SIG-M5 treated with dmso at 0.1 percent for 504 hours (cell line): ENCODE data around the gene PEPD.

Experiments used
- DNase-seq: peaks from one replicate; lab custom pipeline; 2025; ENCODE audit not compliant: unreplicated experiment; lab: John Stamatoyannopoulos, UW

PEPD gene

DNA sequence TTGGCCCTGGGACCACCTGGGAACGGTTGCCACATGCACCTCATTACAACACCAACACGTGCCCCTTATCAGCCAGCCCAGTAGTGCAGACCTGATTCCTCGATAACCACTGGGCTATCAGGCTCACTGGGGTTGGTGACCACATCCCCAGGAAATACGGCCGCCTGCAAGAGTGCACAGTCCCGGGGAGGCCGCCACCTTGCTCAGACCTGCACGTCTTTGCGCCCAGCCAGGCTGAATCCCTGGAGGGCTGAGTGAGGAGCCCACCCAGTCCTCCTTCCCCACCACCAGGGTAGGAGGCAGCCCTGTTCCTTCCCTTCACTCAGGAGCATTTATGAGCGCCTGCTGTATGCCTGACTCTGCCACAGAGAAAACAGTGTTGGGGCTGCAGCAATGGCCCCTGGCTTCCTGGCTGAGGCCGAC lies 80.3 kb downstream of the PEPD start:
- no peak for DNase-seq

DNA sequence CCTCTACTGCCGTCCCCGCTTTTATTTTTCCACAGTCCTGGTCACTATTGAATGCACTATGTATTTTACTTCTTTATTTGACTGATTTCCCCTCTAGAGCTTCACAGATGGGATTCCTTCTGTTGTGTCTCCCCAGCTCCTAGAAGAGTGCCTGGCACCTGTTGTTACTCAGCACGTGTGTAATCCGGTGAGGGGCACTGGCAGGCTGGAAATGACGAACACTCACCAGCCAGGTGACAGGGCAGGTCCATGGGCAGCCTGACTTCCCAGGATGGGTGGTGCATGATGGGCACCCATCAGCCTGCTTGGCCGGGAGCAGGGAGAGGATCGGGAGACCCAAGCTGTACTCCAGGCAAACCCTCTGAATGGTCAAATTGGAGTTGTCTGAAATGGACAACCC lies 80.9 kb downstream of the PEPD start:
- DNase-seq = no peak

DNA sequence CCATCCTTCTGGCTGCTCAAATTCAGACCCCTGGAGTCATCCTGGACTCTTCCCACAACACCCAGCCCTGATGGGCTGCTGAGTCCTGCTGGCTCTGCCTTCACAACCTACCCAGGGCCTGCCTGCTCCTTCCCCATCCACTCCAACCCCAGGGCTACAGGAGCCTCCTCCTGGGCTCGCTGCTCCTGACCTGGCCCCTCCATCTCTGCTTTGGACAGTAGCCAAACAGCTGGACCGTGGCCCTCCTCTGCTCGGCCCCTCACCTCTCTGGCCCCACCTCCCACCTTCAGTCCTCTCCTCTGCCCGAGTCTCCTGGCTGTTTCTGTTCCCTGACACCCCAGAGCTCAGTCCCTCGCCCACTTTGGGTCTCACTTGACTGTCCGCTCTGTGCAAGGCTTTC lies 81.3 kb downstream of the PEPD start:
- no peak for DNase-seq

DNA sequence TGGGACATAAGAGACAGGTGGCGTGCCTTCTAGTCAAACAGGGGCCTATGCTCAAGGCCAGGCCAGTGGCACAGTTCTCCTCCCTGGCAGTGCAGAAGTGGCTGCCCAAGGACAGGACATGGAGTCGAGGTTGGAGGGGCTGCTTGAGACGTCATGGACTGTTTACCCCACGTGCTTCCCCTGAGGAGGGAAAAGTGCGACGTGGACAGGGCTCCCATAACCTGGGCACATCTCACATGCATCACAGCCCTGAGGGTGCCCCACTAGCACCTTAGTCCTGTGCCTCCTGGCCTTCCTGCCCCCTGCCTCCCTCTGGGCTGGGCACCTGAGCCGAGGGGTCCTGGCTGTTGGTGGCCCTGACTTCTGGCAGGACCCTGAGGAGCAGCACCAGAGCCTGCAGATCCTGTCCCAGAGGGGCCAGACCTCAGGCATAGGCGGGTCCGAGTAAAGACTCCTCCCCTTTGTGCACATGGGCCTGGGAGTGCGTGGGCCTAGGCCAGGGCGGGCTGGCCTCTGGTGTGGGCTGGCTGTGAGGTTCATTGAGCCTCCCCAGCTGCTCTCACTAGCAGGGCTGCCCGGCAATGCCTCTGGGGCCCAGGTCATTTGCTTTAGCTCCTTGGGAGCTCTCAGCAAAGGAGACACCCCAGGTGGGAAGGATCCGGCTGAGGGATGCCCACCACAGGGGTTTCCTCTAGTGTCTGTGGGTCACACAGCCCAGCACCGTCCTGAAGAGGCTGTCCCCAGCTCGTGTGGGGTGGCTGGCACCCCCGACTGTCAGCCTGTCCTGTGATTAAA lies 82.4 kb downstream of the PEPD start:
- DNase-seq = no peak

DNA sequence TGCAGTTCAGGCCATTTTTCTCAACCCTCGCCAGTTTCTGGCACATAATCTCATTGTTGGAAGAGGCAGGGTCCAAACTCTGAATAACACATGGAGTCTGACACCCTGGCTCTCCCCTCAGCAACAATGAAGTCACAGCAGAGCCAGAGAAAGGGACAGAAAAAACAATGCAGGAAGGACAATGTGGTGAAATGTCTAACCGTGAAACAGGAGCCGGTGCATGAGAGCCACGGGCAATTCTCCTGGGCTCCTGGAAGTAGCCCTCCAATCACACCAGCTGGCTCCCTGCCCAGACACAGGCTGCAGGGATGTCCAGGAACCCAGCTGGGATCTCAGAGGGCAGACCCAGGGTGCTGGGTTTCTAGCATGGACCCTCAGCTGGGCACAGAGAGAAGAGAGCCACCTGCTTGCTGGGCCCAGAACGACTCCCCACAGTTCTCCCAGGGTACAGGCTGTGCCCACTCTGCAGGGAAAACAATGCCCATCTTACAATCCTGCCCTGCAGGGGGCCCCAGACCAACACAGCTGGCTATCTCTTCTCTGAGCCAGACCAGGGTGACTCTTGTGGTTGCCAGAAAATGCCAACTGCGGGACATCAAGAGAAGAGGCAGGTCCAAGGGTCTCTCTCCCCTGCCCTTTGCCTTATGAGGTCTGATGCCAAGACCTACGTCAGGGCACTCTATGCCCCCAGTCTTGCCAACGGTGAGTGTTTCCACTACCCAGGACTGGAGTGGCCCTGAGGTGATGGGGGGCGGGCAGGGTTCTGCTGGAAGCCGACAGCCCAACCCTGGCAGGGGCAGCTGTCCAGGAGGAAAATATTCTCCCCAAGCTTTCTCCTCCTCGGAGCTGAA lies 83.5 kb downstream of the PEPD start:
- DNase-seq = no peak

DNA sequence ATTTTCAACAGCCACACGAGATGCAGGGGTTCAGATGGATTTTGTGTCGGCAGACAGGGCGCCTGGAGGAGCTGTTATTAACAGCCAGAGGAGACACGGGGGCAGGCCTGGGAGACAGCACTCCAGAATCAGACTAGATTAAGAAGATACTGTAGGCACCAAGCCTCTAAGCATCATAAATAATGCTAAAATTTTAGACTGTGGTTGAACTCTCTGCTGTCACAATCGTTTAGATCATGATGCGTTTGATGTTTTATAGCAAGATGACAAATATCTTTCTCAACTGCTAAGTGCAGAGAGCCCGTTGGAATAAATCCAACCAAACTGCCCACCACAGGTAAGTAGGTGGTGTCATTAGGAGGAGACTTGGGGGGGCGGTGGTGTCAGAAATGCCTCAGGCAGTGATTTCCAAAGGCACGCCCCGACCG lies 84.2 kb downstream of the PEPD start:
- DNase-seq = no peak

DNA sequence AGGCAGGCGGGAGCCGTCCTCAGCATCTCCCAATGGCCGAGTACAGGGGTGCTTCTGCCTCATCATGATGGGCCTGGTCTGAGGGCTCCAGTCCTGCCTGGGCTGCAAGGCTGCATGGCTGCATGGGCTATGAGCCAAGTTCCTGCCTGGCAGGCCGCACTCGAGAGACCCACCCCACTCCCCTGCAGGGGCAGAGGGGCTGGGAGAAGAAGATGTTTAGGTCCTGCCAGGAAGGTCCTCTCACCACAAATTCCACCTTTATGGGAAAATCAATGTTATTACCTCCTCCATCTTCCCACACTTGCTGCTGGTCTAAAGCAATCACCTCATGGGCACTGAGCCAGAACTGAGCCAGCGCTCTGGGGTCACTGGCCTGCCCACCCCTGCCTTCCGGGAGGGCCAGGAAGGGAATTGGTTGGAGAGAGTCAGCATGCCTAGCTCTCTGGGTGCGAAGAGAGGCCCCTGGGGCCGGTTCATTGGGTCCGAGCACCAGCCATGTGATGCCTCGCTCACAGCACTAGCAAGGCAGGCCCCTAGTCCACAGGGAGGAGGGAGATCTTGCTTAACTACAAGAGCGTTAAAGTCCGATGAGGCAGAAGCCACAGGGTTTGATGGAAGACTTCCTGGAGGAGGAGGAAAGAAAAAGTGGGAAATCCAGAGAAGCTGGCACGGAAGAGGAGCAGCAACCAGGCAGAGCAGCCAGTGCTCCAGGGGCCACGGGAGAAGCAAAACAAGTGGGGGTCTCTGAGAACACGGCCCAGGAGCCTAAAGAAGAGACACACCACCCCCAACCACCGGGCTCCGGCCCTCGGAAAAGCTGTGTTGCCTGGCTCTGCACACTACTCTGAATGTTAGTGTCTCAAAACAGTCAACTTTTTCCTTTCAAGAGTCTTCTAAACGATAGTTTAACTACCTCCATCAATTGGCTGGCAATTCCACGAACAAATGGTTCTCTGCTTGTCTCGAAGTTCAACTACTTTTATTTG lies 84.9 kb downstream of the PEPD start:
- DNase-seq = no peak

DNA sequence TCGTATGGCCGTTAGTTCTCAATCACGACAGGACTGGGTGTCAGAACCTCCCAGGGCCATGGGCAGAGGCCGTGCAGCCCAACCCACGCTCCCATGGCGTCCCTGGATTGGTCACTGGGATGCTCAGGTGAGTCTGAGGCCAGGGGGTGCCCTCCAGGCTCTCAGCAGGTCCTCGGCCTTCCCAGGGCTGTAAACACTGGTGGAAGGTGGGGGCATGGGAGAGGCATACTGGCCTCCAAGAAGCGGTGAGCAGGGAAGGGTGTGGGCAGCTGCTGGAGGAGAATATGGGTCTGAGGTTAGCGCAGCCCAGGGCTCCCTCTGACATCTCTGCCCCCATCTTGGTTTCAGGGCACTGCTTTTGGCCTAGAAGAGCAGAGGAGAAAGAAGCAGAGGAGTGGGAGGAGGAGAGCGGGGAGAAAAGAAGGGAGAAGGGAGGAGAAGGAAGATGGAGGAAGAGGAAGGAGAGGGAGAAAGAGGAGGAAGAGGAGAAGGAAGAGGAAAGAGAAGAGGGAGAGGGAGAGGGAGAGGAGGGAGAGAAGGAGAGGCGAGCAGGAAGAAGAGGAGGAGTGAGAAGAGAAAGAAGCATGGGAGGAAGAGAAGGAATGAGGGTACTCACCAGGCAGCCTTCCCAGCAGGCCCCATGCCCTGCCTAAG lies 85.8 kb downstream of the PEPD start:
- DNase-seq = no peak

DNA sequence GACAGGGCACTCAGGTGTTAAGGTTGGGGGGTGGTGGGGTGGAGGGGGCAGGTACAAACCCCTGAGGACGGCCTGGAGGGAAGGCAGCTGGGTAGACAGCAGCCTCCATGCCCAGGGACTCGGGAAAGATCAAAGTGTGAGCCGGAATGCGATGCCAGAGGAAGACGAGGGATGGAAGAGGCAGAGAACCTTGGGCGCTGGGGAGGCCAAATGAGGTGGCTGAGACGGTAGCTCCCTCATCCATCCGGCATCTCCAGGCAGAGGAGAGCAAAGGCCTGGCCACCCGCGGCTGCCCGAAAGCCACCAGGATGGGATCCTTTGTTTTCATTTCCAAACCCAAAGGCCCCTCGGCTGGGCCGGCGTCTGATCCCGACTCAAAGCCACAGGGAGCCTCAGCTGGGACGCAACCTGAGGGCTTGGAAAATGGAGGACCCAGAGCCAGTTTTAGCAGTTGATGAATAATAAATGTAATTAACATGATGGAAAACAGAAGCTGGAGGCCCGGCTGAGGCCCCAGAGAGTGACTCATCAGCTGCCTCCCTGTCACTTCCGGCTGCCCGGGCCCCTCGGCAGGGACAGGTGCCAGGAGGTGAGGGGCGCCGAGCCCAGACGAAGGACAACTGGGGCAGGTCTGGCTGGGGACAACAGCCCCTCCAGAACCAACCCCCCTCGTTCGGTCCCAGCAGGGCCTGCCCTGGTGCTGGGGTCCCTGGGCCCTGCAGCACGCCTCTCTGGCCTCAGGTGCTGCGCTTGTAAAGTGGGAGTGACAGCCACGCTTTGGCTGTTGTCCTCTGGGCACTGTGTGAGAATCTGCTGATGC lies 86.5 kb downstream of the PEPD start:
- DNase-seq = no peak

DNA sequence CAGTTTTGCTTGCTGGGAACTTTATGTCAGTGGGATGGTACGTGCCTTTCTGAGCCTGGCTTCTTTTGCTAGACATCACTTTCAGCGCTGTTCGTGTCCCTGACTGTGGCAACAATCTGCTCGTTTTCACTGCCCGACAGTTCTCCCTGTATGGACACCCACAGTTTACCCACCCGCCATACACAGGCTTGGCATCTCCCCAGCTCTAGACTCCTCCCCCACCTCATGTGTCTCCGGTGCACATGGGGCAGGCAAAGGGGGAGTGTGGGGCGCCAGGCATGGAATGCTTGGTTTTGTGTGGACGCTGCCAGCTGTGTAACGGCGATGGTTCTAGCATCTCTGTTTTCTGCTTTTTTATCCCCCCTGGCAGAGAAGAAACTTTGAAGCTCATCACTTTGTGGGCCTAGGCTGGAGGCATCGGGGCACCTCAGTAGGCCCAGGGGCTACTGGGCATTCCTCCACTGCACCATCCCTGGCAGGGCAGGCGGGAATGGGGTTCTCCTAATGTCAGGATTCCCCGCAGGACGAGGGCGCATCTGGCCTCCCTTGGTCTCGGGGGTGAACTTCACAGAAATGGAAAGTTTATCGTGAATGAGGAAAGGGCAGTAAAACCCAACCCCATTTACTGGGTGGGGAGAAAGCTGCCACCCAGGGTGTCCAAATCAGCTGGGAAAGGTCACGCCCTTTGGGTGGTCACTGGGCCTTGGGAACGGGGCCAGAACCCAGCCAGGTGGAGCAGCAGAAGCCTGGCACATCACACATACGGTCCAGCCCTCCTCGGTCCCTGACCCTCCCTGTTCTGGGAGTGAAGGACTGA lies 87.3 kb downstream of the PEPD start:
- no peak for DNase-seq

DNA sequence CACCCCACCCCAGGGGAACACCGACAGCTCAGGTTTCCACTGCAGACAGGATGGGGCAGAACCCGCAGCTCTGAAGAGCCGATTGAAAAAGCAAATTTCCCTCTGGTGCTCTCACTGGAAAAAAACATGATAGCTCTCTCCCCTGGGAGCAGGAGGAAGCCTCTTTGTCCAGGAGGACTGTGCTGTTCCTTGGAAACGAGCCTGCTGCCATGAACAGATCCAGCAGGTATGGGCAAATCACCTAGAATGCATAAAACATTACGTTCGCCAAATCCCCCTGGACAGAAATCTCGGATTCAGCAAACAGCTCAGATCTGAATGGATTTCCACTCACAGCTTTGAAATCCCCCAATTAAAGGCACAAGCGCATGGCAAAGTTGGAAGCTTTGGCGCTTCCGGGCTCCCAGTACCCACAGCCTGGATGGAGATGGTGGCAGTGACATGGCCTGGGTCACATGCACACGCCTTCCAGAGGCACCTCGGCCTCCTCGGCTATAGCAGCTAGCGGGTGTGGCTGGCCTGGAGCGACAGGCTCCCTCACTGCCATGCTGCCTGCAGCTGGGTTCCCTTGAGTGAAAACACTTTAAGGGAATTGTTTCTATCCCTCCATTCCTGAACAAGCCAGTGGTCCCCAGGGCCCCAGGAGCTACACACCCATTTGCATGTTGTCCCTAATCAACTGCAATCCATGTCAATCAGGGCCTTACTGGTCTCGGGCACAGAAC lies 89.0 kb downstream of the PEPD start:
- DNase-seq = no peak

DNA sequence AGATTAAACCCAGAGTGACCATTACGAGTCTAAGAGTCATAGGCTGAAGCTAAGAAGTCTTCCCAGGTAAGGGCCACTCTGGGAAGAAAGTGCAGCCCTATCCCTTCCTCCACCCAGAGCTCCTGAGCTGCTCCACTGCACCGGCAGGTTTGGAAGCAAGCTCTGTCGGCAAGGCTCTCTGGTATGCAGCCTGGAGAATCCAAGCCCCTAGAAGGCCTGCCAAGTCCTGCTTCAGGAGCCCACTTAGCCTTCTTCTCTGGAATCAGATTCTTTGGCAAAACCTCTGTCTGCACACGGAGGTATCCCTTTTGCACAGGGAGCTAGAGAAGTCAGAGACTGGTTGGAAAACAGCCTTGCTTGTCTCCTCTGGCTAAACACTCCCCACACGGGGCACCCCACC lies 89.6 kb downstream of the PEPD start:
- no peak for DNase-seq

DNA sequence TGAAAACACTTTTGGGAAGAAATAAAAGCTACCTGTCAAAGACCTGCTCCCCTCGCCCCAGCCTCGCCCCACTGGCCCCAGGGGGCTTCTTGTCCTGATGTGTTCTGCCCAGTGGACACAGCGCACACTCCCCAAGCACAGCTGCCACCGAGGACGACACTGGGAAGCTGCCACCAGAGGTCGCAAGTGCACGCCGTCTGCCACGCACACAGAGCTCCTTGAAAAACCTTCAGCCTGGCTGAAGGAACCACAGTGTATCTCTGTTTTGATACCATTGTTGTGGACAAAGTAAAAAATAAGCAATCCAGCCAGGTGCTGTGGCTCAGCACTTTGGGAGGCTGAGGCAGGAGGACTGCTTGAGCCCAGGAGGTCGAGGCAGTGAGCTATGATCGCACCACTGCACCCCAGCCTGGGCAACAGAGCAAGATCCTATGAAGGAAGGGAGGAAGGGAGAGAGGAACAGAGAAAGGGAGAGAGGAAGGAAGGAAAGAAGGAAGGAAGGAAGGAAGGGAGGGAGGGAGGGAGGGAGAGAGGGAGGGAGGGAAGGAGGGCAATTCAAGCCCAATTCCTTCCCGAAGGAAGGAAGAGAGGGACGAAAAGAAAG lies 90.8 kb downstream of the PEPD start:
- peak; percentile 67 for DNase-seq

DNA sequence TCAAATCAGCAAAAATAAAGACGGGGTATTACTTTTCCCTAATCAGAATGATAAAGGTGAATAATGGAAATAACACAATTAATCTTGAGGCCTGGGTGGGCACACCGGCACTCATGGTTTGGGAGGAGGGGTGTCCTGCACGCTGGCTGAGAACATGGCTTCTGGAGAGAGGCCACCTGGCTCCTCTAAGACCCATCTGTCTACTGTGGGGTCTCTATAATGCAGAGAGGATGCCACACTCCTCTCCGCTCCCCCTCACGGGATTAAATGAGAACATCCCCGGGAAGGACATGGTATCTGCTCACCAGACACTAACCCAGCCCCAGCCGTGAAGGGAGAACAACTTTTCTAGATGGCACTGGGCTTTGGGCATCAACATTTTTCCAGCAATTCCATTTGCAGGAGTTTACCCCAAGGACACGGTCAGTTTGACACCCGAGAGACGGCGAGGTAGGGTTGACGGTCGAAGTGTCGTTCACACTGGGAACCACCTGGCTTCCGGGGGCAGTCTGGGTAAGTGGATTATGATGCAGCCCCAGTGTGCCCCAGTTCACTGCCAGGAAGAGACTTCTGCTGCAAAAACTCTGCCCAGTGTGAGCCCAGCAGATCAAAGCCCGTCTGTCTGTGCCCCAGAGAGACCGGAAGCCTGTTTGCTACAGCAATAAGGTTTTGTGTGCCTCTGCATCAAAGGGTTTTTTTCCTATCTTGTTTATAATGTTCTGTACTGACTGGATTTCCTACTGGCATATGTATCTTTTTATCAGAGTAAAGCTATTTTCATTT lies 91.5 kb downstream of the PEPD start:
- DNase-seq = no peak

DNA sequence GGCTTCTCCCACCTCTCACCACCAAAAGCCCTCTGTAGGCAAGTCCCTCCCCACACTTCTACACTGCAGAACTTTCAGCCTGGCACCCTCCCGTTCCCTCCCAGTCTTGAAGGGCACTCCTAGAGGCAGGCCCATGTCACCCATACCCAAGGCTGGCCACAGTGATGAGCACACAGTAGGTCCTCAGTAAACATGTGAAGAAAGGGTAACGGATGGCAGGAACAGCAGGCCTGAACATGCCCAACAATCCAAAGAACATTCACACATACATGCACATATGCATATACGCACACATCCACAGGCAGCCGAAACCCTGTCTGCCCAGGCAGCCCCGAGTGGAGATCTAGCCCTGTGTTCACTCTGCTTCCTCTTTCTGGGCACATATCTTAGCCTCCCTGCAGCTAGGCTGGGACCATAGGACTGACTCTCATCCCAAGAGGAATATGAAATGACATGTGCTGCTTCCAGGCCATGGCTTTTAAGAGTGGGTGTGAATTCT lies 92.9 kb downstream of the PEPD start:
- no peak for DNase-seq

DNA sequence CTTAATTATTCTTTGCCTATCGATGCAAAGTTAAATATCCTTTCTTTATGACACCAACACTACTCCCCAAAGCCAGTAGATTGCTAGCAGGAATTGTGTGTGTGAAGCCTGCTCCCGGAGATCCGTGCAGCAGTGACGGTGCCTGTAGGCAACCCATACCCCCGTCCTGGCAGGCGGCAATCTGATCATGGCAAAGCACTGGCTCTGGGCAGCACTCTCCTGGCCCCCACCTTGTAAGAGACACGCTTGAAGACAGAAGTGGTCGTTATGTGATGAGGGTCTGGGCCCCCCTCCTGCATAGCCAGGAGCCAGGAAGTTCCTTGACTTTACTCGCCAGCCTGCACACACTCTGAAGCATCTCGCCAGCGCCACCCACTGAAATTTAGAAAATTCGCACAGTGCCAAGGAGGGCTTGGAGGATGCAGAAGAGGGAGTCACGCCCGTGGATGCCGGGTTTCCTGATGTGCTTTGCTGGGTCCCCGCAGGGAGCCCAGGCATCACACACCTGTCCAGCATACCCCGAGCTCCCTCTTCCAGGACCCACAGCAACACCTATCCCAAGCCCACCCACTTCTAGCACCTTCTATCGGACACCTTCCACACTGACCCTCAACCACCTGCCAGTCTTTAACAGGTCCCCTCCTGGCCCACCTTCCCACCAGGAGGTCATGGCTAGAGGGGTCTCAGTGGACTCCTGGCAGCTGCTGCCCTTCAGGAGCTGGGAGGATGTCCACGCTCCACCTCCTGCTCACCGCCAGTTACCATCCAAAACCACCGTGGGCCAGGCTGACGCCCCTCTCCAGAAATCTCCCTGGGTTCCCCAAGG lies 93.6 kb downstream of the PEPD start:
- no peak for DNase-seq
